ENCODE data around the gene ZNF320. TPM values are rescaled to one million over a fixed set of nuclear protein-coding genes. Genes with fewer than 3 reads are reported as not detected.

The ZNF320 gene
- polyA plus RNA-seq, 3 donors: 22.6 to 64.4 (median 31.3) TPM

GRCh38 chr19:52857378-52858191 is 39.9 kb downstream of the ZNF320 start, which contains the start of gene ZNF468:
Gene ZNF468, minus strand, starts transcription at chr19:52857619. Its CDS starts 3,347 bp downstream, at chr19:52854272.
- DNase-seq (ENCODE audit: extremely low read depth in 1 of 11, low read depth in 9 of 11, low spot score in 4 of 11): peak in 9 of 11 donors; percentile 17 to 57 (median 36)

GRCh38 chr19:52856540-52857377 is 40.7 kb downstream of the ZNF320 start:
- DNase-seq (ENCODE audit: extremely low read depth in 1 of 11, low read depth in 9 of 11, low spot score in 4 of 11): peak in 2 of 11 donors; percentile 0 to 2

Other genes with a start within 250 kb of the ZNF320 start
- 10 to 100 TPM; 16.3 to 25.6 (median 23.1) TPM for gene ZNF611, start 162.6 kb downstream of the ZNF320 start, polyA plus RNA-seq (ENCODE audit: insufficient read length in 3 of 3)
- gene ZNF600, start 110.8 kb downstream of the ZNF320 start, polyA plus RNA-seq (ENCODE audit: insufficient read length in 3 of 3): 10 to 100 TPM in 1 of 3 donors, 1 to 10 TPM in 2; 6.5 to 13.0 (median 9.4) TPM
- 10 to 100 TPM; 17.8 to 23.1 (median 19.0) TPM for gene ZNF28, start 76.0 kb downstream of the ZNF320 start, polyA plus RNA-seq (ENCODE audit: insufficient read length in 3 of 3)
- 10 to 100 TPM; 33.1 to 53.7 (median 45.2) TPM for gene ZNF468, start 40.0 kb downstream of the ZNF320 start, polyA plus RNA-seq (ENCODE audit: insufficient read length in 3 of 3)
- 10 to 100 TPM; 12.2 to 15.3 (median 13.0) TPM for gene ZNF888, start 25.8 kb upstream of the ZNF320 start, polyA plus RNA-seq (ENCODE audit: insufficient read length in 3 of 3)
- 10 to 100 TPM; 14.1 to 18.3 (median 16.8) TPM for gene ZNF816, start 65.2 kb upstream of the ZNF320 start, polyA plus RNA-seq (ENCODE audit: insufficient read length in 3 of 3)
- gene ERVV-1, start 116.3 kb upstream of the ZNF320 start, polyA plus RNA-seq (ENCODE audit: insufficient read length in 3 of 3): under 1 TPM; 0.07 to 0.11 (median 0.09) TPM
- under 1 TPM in 1 of 3 donors, not detected in 2; 0.06 TPM for gene ERVV-2, start 147.1 kb upstream of the ZNF320 start, polyA plus RNA-seq (ENCODE audit: insufficient read length in 3 of 3)
- 10 to 100 TPM; 41.9 to 92.3 (median 46.9) TPM for gene ZNF160, start 205.8 kb upstream of the ZNF320 start, polyA plus RNA-seq (ENCODE audit: insufficient read length in 3 of 3)
- 10 to 100 TPM; 21.9 to 30.5 (median 24.0) TPM for gene ZNF415, start 235.3 kb upstream of the ZNF320 start, polyA plus RNA-seq (ENCODE audit: insufficient read length in 3 of 3)